Measurements from ENCODE around the gene LY6G6F.

DNA sequence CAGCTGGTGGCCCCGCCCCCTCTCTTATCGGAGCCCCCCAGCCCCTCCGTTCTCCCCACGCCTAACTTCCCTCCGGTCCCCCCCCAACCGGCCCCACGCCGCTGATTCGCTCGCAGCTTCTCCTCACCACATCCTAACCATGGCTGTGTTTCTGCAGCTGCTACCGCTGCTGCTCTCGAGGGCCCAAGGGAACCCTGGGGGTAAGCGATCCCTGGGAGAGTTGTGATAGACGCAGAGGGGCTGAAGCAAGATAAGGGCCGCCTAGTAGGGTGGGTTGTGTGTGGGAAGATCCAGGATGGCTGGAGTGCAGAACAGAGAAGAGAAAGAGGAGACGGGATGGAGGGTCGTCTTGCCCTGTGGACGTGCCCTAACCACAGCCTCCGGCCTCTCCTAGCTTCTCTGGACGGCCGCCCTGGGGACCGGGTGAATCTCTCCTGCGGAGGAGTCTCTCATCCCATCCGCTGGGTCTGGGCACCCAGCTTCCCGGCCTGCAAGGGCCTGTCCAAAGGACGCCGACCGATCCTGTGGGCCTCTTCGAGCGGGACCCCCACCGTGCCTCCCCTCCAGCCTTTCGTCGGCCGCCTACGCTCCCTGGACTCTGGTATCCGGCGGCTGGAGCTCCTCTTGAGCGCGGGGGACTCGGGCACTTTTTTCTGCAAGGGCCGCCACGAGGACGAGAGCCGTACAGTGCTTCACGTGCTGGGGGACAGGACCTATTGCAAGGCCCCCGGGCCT lies 16.7 kb downstream of the LY6G6F start, which contains the start of gene MPIG6B:
- TF ChIP-seq CTCF (IDR thresholded peaks at IDR 0.05) (no peak), POLR2A (IDR thresholded peaks at IDR 0.05) (no peak)
